Activated CD4-positive, alpha-beta T cell treated with anti-CD3 and anti-CD28 coated beads, Interleukin-2, Interleukin-6, amounts not matched to agents 100 ng/mL and 50 ng/mL, durations not matched to agents 16 hours and 8 hours (primary cell): Measurements from ENCODE around the gene NFRKB.

Experiments
- DNase-seq: peaks from one replicate; pipeline ENCODE4 v3.0.0-alpha.2; 2020

The NFRKB gene

GRCh38 chr11:129895126-129896041, at the start of gene NFRKB:
Gene NFRKB, minus strand, starts transcription at chr11:129895578. Its CDS starts 2,729 bp downstream, at chr11:129892849.
- DNase-seq = peak; percentile 92

- DNase-seq = no peak
Measured at GRCh38 chr11:129944696-129945095, 49.3 kb upstream of the NFRKB start.

- DNase-seq = no peak
Measured at GRCh38 chr11:129943036-129943435, 47.7 kb upstream of the NFRKB start.

- DNase-seq = no peak
Measured at GRCh38 chr11:129939510-129939909, 44.1 kb upstream of the NFRKB start.

GRCh38 chr11:129938764-129939163, 43.4 kb upstream of the NFRKB start:
- DNase-seq = no peak

- no peak for DNase-seq
Measured at GRCh38 chr11:129937592-129938238, 42.3 kb upstream of the NFRKB start.

- no peak for DNase-seq
Measured at GRCh38 chr11:129935723-129936122, 40.3 kb upstream of the NFRKB start.

- DNase-seq = no peak
Measured at GRCh38 chr11:129933891-129934290, 38.5 kb upstream of the NFRKB start.

GRCh38 chr11:129933262-129933661, 37.9 kb upstream of the NFRKB start:
- no peak for DNase-seq

GRCh38 chr11:129932381-129933067, 37.1 kb upstream of the NFRKB start:
- no peak for DNase-seq

GRCh38 chr11:129930743-129931142, 35.4 kb upstream of the NFRKB start:
- DNase-seq = no peak

GRCh38 chr11:129930296-129930695, 34.9 kb upstream of the NFRKB start:
- DNase-seq = no peak

- DNase-seq = no peak
Measured at GRCh38 chr11:129929721-129930120, 34.3 kb upstream of the NFRKB start.

- DNase-seq = no peak
Measured at GRCh38 chr11:129928923-129929692, 33.7 kb upstream of the NFRKB start.

- no peak for DNase-seq
Measured at GRCh38 chr11:129922674-129923073, 27.3 kb upstream of the NFRKB start.

GRCh38 chr11:129918361-129918760, 23.0 kb upstream of the NFRKB start:
- DNase-seq = no peak

GRCh38 chr11:129917231-129917630, 21.9 kb upstream of the NFRKB start:
- no peak for DNase-seq

GRCh38 chr11:129911298-129911697, 15.9 kb upstream of the NFRKB start:
- no peak for DNase-seq

GRCh38 chr11:129910360-129910759, 15.0 kb upstream of the NFRKB start:
- DNase-seq = no peak

- no peak for DNase-seq
Measured at GRCh38 chr11:129905402-129905801, 10.0 kb upstream of the NFRKB start.

GRCh38 chr11:129896062-129896461, 684 bp upstream of the NFRKB start:
- DNase-seq = no peak

GRCh38 chr11:129894278-129895125, 876 bp downstream of the NFRKB start:
- peak; percentile 28 for DNase-seq
